ENCODE measurements around the gene RXRB. TPM values are rescaled to one million over a fixed set of nuclear protein-coding genes. Genes with fewer than 3 reads are reported as not detected.

The RXRB gene
- total RNA-seq, 4 donors from 2014 or later, result 17.8 to 27.3 (median 24.9) TPM

GRCh38 chr6:33166811-33167210 is 33.7 kb downstream of the RXRB start:
- 85 to 94% methylated on average over 7 of the region's 7 CpGs for WGBS, 2 donors
- DNase-seq (ENCODE audit: low spot score in 2 of 2), result no peak
- TF ChIP-seq POLR2A (IDR thresholded peaks at IDR 0.05) (no peak), CTCF (IDR thresholded peaks at IDR 0.05) (no peak)
- H3K4me3 ChIP-seq (ENCODE audit: low read depth, poor library complexity, severe bottlenecking), result no peak overlapping the region
- intact Hi-C loops (cut with DNase I; ENCODE audit: low total_unique reads), result no loop called here

- H3K4me3 ChIP-seq (ENCODE audit: low read depth, poor library complexity, severe bottlenecking), result no peak overlapping the region
- intact Hi-C loops (cut with DNase I; ENCODE audit: low total_unique reads), result no loop called here
- no peak for DNase-seq (ENCODE audit: low spot score in 2 of 2)
- WGBS, 2 donors, result 91 to 93% methylated on average over 6 of the region's 6 CpGs
- TF ChIP-seq POLR2A (IDR thresholded peaks at IDR 0.05), result no peak
- TF ChIP-seq CTCF (IDR thresholded peaks at IDR 0.05), result no peak
These were observed 34.1 kb downstream of the RXRB start for GRCh38 chr6:33166363-33166762.

- no peak for TF ChIP-seq POLR2A (IDR thresholded peaks at IDR 0.05)
- no peak for TF ChIP-seq CTCF (IDR thresholded peaks at IDR 0.05)
- WGBS, 2 donors, result 86 to 87% methylated on average over 17 of the region's 17 CpGs
- no peak for DNase-seq (ENCODE audit: low spot score in 2 of 2)
- intact Hi-C loops (cut with DNase I; ENCODE audit: low total_unique reads), result no loop called here
- no peak overlapping the region for H3K4me3 ChIP-seq (ENCODE audit: low read depth, poor library complexity, severe bottlenecking)
These were observed 34.7 kb downstream of the RXRB start for GRCh38 chr6:33165581-33166258.

GRCh38 chr6:33164665-33165373 is 35.6 kb downstream of the RXRB start:
- intact Hi-C loops (cut with DNase I; ENCODE audit: low total_unique reads), result no loop called here
- H3K4me3 ChIP-seq (ENCODE audit: low read depth, poor library complexity, severe bottlenecking), result no peak overlapping the region
- WGBS, 2 donors, result 60 to 72% methylated on average over 14 of the region's 14 CpGs
- peak in 1 of 2 donors; percentile 32 for DNase-seq (ENCODE audit: low spot score in 2 of 2)
- TF ChIP-seq CTCF (IDR thresholded peaks at IDR 0.05) (no peak), POLR2A (IDR thresholded peaks at IDR 0.05) (no peak)

- no peak overlapping the region for H3K4me3 ChIP-seq (ENCODE audit: low read depth, poor library complexity, severe bottlenecking)
- no peak for DNase-seq (ENCODE audit: low spot score in 2 of 2)
- WGBS, 2 donors, result 51 to 54% methylated on average over 10 of the region's 10 CpGs
- TF ChIP-seq POLR2A (IDR thresholded peaks at IDR 0.05) (no peak), CTCF (IDR thresholded peaks at IDR 0.05) (no peak)
- intact Hi-C loops (cut with DNase I; ENCODE audit: low total_unique reads), result no loop called here
These were observed 36.3 kb downstream of the RXRB start for GRCh38 chr6:33164176-33164575.

All from lower leg skin (tissue), 4 donors.